Measurements from ENCODE around the gene CEMIP.

CEMIP gene

DNA sequence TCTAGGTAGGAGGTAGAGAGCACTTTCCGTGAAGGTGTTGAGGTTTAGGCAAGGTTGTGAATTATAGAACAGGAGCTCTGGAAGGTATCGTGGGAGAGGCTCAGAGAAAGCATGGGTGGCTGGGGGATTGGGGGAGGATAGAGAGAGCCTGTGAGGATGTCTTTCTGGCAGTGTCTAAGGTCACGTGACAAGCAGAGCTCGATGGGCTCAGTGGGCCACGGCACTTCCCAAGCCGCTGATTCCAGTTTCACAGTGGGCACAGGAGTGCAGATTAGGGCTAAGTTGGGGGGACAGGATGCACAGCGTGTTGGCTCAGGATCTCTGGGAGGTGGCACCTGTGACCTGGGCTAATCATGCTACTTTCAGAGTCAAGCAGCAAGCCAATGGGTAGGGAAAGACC, 52.0 kb downstream of the CEMIP start:
- Histone ChIP-seq H3K4me1 (ENCODE audit: insufficient read depth, low read length) (peaks cover 10% of the 10 kb centered on the region), H3K36me3 (ENCODE audit: insufficient read depth, low read length) (no peaks in the 10 kb centered on the region)

DNA sequence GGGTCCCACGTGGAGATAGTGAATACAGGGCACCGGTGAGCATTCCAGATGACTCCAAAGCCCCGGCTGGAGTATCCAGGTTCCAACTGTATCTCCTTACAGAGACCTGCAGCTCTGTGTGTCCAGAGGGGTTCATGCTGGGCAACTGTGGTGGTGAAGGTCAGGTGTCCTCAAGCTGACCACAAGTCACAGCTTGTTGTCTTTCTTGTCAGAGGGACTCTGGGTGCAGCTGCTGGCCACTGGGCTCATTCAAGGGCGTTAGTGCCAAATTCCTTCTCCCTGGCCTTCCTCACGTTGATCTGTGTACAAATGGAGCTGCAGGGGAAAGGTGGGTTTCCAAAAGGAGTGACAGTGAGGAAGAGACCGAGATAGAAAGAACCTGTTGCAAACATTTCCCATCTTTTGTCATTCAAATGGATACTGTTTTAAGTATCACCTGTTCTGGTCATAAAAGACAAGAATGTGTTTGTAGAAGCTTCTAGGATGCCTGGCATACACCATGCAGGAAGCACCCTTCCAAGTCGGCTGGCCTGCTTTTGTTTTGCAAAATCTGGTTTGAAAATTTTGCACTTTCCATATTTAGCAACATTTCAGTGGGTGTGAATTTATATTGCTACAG, 52.5 kb downstream of the CEMIP start:
- no peaks in the 10 kb centered on the region for H3K9me3 ChIP-seq (ENCODE audit: control insufficient read depth, insufficient read depth, low read length)
- H3K9ac ChIP-seq (ENCODE audit: low read depth, low read length): no peak overlapping the region
- peaks cover 10% of the 10 kb centered on the region for H3K4me1 ChIP-seq (ENCODE audit: insufficient read depth, low read length)
- H3K36me3 ChIP-seq (ENCODE audit: insufficient read depth, low read length): no peaks in the 10 kb centered on the region

More for the DNA sequence above, 52.0 kb downstream of the CEMIP start:
- Histone ChIP-seq H3K9ac (ENCODE audit: low read depth, low read length) (no peak overlapping the region), H3K9me3 (ENCODE audit: control insufficient read depth, insufficient read depth, low read length) (no peaks in the 10 kb centered on the region)

DNA sequence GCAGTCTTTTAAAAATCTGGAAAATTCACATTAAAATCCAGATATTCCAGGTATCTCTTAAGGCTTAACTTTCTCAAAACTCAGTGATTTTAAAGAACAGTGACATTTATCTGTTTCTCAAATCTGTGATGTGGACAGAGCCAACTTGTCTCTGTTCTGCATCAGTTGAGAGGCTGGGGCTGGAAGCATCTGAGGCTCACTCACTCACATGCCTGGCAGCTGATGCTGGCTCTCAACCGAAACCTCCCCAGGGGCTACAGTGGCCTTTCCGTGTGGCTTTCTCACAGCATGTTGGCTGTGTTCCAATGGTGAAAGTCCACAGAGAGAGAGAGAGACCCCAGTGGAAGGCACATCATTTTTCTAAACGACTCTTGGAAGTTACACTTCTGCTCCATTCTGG, 53.5 kb downstream of the CEMIP start:
- H3K9ac ChIP-seq (ENCODE audit: low read depth, low read length): no peak overlapping the region
- no peaks in the 10 kb centered on the region for H3K9me3 ChIP-seq (ENCODE audit: control insufficient read depth, insufficient read depth, low read length)
- H3K4me1 ChIP-seq (ENCODE audit: insufficient read depth, low read length): peaks cover 10% of the 10 kb centered on the region

DNA sequence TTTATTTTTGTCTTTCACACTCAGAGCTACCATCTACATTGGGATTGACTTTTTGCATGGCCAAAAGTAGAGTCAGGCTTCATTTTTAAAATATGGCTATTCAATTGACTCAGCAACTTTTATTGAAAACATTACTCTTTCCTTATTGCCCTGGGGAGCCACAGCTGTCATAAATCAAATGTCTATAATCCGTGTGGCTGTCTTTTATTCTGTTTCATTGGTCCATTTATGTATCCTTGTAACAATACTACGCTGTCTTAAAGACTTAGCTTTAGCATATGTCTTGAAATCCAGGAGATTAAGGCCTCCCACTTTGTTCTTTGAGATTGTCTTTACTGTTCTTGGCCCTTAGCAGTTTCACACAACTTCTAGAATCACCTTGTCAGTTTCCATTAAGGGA, 55.2 kb downstream of the CEMIP start:
- Histone ChIP-seq H3K4me1 (ENCODE audit: insufficient read depth, low read length) (peaks cover 17% of the 10 kb centered on the region), H3K9ac (ENCODE audit: low read depth, low read length) (no peak overlapping the region), H3K9me3 (ENCODE audit: control insufficient read depth, insufficient read depth, low read length) (no peaks in the 10 kb centered on the region), H3K36me3 (ENCODE audit: insufficient read depth, low read length) (no peaks in the 10 kb centered on the region)

More for the DNA sequence above, 53.5 kb downstream of the CEMIP start:
- no peaks in the 10 kb centered on the region for H3K36me3 ChIP-seq (ENCODE audit: insufficient read depth, low read length)

DNA sequence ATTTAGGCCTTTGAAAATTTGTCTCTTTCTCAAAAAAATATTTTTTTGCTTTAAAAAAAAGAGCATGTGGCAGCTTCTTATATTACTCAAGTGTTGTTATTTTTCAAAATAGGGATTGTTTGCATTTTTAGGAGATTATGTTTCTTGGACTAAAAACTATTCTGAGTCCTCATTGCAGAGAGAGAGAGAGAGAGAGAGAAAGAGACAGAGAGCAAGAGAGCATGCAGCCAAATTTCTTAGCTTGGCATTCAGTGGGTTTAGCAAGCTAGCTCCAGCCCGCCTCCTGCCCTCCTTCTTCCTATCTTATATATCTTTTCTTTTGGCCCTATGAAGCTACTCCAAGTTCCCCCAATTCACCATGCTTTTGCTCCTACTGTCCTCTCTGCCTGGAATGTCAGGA, 55.7 kb downstream of the CEMIP start:
- Histone ChIP-seq H3K36me3 (ENCODE audit: insufficient read depth, low read length) (no peaks in the 10 kb centered on the region), H3K9ac (ENCODE audit: low read depth, low read length) (no peak overlapping the region), H3K9me3 (ENCODE audit: control insufficient read depth, insufficient read depth, low read length) (no peaks in the 10 kb centered on the region), H3K4me1 (ENCODE audit: insufficient read depth, low read length) (peaks cover 18% of the 10 kb centered on the region)

DNA sequence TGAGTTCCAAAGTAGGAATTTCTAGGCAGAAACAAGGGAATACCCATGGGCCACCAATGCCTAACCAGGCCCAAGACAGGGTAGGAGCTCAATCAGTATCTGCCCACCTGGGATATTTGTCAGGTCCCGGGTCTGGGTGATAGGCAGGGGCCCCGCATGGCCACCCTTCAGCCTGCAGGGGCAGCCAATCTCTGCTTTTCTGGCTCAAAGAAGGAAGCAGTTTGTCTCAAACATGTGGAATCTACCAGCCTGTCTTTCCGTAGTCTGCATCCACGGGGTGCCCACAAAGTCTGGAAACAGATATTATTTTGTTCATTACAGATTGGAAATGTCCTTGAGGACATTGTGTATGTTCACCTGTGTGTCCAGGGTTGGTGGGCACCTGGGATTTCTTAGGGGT, 56.2 kb downstream of the CEMIP start:
- H3K9me3 ChIP-seq (ENCODE audit: control insufficient read depth, insufficient read depth, low read length): no peaks in the 10 kb centered on the region
- no peak overlapping the region for H3K9ac ChIP-seq (ENCODE audit: low read depth, low read length)
- H3K4me1 ChIP-seq (ENCODE audit: insufficient read depth, low read length): peaks cover 18% of the 10 kb centered on the region
- H3K36me3 ChIP-seq (ENCODE audit: insufficient read depth, low read length): no peaks in the 10 kb centered on the region

DNA sequence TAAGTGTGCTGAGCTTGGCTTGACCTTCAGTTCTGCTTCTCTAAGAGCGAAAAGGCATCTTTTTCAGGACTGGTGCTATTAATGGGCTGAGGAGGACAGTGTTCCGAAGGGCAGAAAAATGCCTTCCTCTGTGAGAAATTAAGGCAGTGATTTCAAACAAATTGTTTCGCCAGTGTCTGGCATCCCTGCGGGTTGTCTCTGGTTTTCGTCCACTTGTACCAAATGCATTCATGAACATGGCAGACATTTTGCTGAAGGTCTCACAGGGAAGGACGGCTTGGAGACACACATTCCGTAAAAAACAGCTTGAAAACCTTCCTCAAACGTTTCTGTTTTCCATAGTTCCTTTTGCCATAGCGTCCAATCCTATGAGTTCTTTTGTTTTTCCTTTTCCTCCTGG, 57.1 kb downstream of the CEMIP start:
- Histone ChIP-seq H3K9ac (ENCODE audit: low read depth, low read length) (no peak overlapping the region), H3K9me3 (ENCODE audit: control insufficient read depth, insufficient read depth, low read length) (no peaks in the 10 kb centered on the region), H3K36me3 (ENCODE audit: insufficient read depth, low read length) (no peaks in the 10 kb centered on the region), H3K4me1 (ENCODE audit: insufficient read depth, low read length) (peaks cover 14% of the 10 kb centered on the region)

DNA sequence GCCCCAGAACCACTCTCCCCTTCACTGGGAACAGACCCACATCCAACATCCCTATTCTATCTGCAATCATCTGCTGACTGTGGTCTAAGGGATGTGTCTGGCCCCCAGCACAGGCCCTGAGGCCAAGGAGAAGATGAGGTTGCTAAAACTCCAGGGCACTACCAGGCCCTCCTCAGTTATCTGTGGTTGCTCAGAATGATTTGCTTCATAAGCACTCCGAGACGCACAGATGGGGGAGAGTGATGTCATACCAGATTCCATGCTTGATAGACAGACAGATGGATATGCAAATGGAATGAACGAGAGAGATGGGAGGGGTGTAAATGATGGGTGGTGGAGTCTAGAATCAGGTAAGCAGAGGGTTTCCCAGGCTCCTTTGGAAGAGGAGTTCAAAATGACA, 57.8 kb downstream of the CEMIP start:
- Histone ChIP-seq H3K9me3 (ENCODE audit: control insufficient read depth, insufficient read depth, low read length) (no peaks in the 10 kb centered on the region), H3K4me1 (ENCODE audit: insufficient read depth, low read length) (peaks cover 8% of the 10 kb centered on the region; the same call in 1 of the 2 replicates), H3K36me3 (ENCODE audit: insufficient read depth, low read length) (no peaks in the 10 kb centered on the region), H3K9ac (ENCODE audit: low read depth, low read length) (no peak overlapping the region)

DNA sequence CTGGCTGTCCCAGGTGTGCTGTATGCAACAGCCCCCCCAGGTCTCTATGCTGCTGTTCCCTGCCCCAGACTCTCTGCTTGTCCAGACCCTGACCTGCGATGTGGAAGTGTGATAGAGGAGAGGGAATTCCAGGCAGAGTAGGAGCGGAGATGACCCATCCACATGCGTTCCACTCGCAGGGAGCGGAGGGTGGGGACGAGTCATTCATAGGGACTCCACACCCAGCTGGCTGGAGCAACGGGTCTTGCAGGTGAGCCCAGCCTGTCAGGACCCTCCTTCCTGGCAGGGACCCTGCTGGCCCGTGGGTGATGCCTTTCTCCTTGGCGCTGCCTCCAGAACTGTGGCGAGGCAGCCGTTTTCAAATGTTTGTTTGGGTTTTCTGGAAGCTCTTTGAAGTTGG, 58.8 kb downstream of the CEMIP start:
- Histone ChIP-seq H3K4me1 (ENCODE audit: insufficient read depth, low read length) (peaks cover 8% of the 10 kb centered on the region; the same call in 1 of the 2 replicates), H3K9me3 (ENCODE audit: control insufficient read depth, insufficient read depth, low read length) (no peaks in the 10 kb centered on the region), H3K36me3 (ENCODE audit: insufficient read depth, low read length) (no peaks in the 10 kb centered on the region), H3K9ac (ENCODE audit: low read depth, low read length) (no peak overlapping the region)

DNA sequence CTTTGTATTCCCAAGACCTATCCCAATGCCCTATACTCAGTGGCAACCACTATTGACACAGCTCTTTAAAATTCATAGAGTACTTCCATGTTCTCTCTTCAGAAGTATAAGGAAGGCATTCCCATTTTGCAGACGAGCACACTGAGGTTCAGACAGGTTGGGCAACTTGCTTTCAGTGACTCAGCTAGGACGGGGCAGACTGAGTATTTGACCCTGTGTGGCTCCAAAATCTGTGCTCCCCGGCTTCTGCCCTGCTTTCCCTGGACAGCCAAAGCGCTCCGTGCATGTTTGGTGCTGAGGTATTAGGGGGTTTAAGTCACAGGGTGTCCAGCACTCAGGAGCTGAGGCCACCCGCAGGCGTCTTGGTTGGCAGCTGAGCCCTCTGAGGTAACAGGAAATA, 59.5 kb downstream of the CEMIP start:
- Histone ChIP-seq H3K9ac (ENCODE audit: low read depth, low read length) (no peak overlapping the region), H3K4me1 (ENCODE audit: insufficient read depth, low read length) (peaks cover 8% of the 10 kb centered on the region; the same call in 1 of the 2 replicates), H3K36me3 (ENCODE audit: insufficient read depth, low read length) (no peaks in the 10 kb centered on the region), H3K9me3 (ENCODE audit: control insufficient read depth, insufficient read depth, low read length) (no peaks in the 10 kb centered on the region)

DNA sequence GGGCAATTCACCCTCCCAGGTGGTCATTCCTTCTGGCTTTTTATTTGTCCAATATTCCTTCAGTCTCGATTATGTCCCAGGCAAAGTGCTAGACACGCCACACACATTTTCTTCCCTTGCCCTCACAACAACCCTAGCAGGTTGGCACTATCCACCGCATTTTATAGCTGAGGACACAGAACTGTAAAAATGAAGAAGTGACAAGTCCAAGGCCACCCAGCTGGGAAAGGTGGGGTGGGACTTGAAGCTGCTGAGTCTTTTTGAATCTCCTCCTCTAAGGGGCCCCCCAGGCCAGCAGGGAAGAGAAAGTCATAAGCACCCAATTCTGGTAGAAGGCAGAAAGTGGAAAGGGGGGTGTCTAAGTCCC, 60.6 kb downstream of the CEMIP start:
- Histone ChIP-seq H3K4me1 (ENCODE audit: insufficient read depth, low read length) (peaks cover 8% of the 10 kb centered on the region; the same call in 1 of the 2 replicates), H3K9ac (ENCODE audit: low read depth, low read length) (no peak overlapping the region), H3K36me3 (ENCODE audit: insufficient read depth, low read length) (no peaks in the 10 kb centered on the region), H3K9me3 (ENCODE audit: control insufficient read depth, insufficient read depth, low read length) (no peaks in the 10 kb centered on the region)

DNA sequence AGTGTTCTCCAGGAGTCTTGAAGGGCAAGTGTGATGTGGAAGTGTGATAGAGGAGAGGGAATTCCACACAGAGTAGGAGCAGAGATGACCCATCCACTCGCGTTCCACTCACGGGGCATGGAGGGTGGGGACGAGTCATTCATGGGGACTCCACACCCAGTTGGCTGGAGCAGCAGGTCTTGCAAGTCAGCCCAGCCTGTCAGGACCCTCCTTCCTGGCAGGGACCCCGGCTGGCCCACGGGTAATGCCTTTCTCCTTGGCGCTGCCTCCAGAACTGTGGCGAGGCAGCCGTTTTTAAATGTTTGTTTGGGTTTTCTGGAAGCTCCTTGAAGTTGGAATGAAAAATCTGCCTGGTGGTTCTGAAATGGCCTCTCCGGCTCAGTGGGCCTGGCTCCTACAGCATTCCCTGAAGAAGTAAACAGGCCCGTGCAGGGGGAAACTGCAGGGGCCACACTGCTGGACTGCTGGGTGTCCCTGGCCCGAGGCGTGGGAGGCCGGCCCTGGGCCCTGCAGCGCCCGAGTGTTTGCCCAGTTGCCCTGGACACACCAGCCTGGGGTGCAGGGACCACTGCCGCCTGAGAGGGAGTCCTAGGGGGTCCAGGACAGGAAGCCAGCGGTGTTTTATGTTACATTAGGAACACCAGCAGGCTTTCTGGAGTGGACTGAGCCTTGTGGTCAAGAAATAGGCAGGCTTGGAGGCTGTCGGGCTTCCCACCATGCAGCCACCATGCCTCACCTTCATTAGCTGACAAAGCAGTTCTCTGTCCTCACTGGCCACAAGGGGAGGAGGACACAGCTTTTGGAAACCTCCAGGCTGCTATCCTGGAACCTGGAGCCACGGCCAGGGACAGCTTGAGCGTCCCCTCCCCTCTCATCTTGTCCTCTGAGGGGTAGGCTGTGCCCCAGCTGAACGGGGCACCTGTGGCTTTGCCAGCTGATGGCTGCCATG, 61.3 kb downstream of the CEMIP start:
- Histone ChIP-seq H3K36me3 (ENCODE audit: insufficient read depth, low read length) (no peaks in the 10 kb centered on the region), H3K9ac (ENCODE audit: low read depth, low read length) (no peak overlapping the region), H3K4me1 (ENCODE audit: insufficient read depth, low read length) (peaks cover 8% of the 10 kb centered on the region; the same call in 1 of the 2 replicates), H3K9me3 (ENCODE audit: control insufficient read depth, insufficient read depth, low read length) (no peaks in the 10 kb centered on the region)

DNA sequence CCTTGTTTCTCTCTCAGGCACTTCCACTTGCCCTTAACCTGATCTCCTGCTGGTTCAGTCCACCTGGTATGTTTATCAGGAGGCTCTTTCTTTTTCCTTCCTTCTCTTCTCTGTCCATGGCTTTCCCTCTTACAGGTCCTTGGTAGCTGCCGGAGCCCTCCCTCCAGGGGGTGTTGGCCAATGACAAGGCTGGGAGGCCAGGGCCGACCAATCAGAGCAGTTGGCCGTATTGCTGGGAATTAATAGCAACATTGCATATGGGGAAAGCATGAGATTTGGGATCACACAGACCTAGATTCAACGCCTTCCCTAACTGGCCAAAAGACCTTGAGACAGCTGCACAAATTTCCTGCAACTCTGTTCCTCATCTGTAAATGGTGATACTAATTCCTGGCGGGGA, 62.4 kb downstream of the CEMIP start:
- H3K4me1 ChIP-seq (ENCODE audit: insufficient read depth, low read length): peaks cover 8% of the 10 kb centered on the region; the same call in 1 of the 2 replicates
- H3K9me3 ChIP-seq (ENCODE audit: control insufficient read depth, insufficient read depth, low read length): no peaks in the 10 kb centered on the region
- H3K9ac ChIP-seq (ENCODE audit: low read depth, low read length): no peak overlapping the region
- no peaks in the 10 kb centered on the region for H3K36me3 ChIP-seq (ENCODE audit: insufficient read depth, low read length)

DNA sequence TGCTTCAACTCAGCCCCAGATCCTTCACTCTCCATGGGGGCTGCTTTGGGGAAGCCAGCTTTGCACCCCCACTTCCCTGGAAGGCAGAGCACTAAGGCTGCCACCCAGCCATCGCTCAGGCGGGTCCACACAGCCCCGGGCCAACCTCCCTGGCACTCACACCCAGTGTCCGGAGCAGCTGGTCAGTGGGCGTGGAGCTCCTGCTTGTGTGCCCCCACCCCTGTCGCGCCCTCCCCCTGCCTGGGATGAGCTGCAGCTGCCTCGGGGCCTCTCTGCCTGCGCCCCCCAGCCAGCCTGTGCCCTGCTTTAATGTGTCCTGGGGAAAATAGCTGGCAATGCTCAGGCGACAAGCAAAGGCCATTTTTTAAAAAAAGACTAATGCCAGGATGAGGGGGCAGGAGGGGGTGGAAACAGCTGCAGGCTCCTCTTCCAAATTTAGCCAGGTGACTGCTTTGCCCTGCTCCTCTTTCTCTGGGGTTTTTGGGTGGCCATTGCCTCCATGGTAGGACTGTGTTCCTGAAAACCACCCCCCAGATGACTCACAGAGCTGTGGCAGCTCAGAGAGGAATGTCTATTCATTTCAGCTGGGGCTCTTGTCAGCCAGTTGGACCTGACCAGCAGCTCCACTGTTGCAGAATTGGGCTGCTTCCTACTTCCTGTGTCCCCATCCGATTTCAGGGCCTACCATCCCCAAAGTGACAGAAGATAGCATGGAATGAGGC, 65.0 kb downstream of the CEMIP start:
- Histone ChIP-seq H3K9ac (ENCODE audit: low read depth, low read length) (no peak overlapping the region), H3K4me1 (ENCODE audit: insufficient read depth, low read length) (peaks cover 3% of the 10 kb centered on the region; the same call in 1 of the 2 replicates), H3K9me3 (ENCODE audit: control insufficient read depth, insufficient read depth, low read length) (no peaks in the 10 kb centered on the region), H3K36me3 (ENCODE audit: insufficient read depth, low read length) (no peaks in the 10 kb centered on the region)
